IMR-90 (cell line): Measurements from ENCODE around the gene CCDC150. TPM values are rescaled to one million over a fixed set of nuclear protein-coding genes. Genes with fewer than 3 reads are reported as not detected.

Experiments
- ATAC-seq: fragments of 200-7000 bp; cut with Tn5 transposase; 2 replicates; pipeline ENCODE4 v1.9.1; 2020; ENCODE audit warnings: low read depth, mild to moderate bottlenecking, moderate library complexity
- BruUV-seq: library from RNA; stranded (reverse); fragments of 400-500 nt; replicated peaks from 2 replicates; lab custom pipeline; 2021; lab: Mats Ljungman, UMichigan
- CTCF ChIA-PET: fragments of 300-600 bp; formaldehyde crosslinking; extraction: SDS; loops from one replicate; lab custom pipeline; 2021; ENCODE audit warnings: antibody characterized with exemption; lab: Yijun Ruan, JAX
- POLR2A ChIA-PET: fragments of 300-600 bp; sonication (Branson Sonifier 250); formaldehyde crosslinking; loops from one replicate; lab custom pipeline; 2022; ENCODE audit warnings: antibody characterized with exemption; ENCODE audit not compliant: unreplicated experiment; lab: Charles Lee
- DNase-seq: peaks from one replicate; pipeline ENCODE4 v3.0.0; 2013
- H2AFZ ChIP-seq: replicated peaks from 2 replicates; pipeline ENCODE3; 2013; ENCODE audit warnings: low read length, mild to moderate bottlenecking; ENCODE audit not compliant: poor library complexity
- H2AK5ac ChIP-seq: 2 replicates; pipeline ENCODE4 v1.6.1; 2013; ENCODE audit warnings: low read depth, low read length, inconsistent platforms
- H2AK9ac ChIP-seq: replicated peaks from 2 replicates; pipeline ENCODE3; 2013; ENCODE audit warnings: mild to moderate bottlenecking, low read depth, low read length, moderate library complexity; ENCODE audit not compliant: poor library complexity
- H2BK120ac ChIP-seq: 2 replicates; pipeline ENCODE4 v1.6.1; 2013; ENCODE audit warnings: low read depth, low read length, inconsistent platforms
- H2BK15ac ChIP-seq: 3 replicates; pipeline ENCODE4 v1.6.1; 2013; ENCODE audit warnings: low read depth, low read length, inconsistent platforms
- H2BK20ac ChIP-seq: 2 replicates; pipeline ENCODE4 v1.6.1; 2013; ENCODE audit warnings: low read depth, mild to moderate bottlenecking, inconsistent platforms, low read length, moderate library complexity
- H2BK5ac ChIP-seq: 2 replicates; pipeline ENCODE4 v1.6.1; 2013; ENCODE audit warnings: mild to moderate bottlenecking, low read depth, low read length, inconsistent platforms; ENCODE audit not compliant: poor library complexity, severe bottlenecking
- H3K14ac ChIP-seq: replicated peaks from 2 replicates; pipeline ENCODE4 v1.6.1; 2013; ENCODE audit warnings: low read depth, low read length, inconsistent platforms
- H3K18ac ChIP-seq: 2 replicates; pipeline ENCODE4 v1.6.1; 2013; ENCODE audit warnings: low read depth, low read length, control low read depth
- H3K23ac ChIP-seq: 2 replicates; pipeline ENCODE4 v1.6.1; 2013; ENCODE audit warnings: low read depth, low read length, inconsistent platforms
- H3K27ac ChIP-seq: 2 replicates; pipeline ENCODE4 v1.5.1; 2013; ENCODE audit warnings: mild to moderate bottlenecking, control low read depth, low read length; ENCODE audit not compliant: insufficient read depth
- H3K27me3 ChIP-seq: 2 replicates; pipeline ENCODE4 v1.6.1; 2013; ENCODE audit warnings: low read length; ENCODE audit not compliant: control insufficient read depth, insufficient read depth
- H3K36me3 ChIP-seq: 2 replicates; pipeline ENCODE4 v1.6.1; 2013; ENCODE audit warnings: low read length, mixed read lengths; ENCODE audit not compliant: control insufficient read depth, insufficient read depth
- H3K4ac ChIP-seq: 2 replicates; pipeline ENCODE4 v1.6.1; 2013; ENCODE audit warnings: low read depth, low read length, inconsistent platforms
- H3K4me1 ChIP-seq: 2 replicates; pipeline ENCODE4 v1.6.1; 2013; ENCODE audit warnings: low read length, mixed read lengths; ENCODE audit not compliant: control insufficient read depth, insufficient read depth
- H3K4me2 ChIP-seq: 2 replicates; pipeline ENCODE4 v1.6.1; 2013; ENCODE audit warnings: low read depth, mild to moderate bottlenecking, control low read depth, low read length, moderate library complexity
- H3K4me3 ChIP-seq: 2 replicates; pipeline ENCODE4 v1.5.1; 2013; ENCODE audit warnings: low read depth, mild to moderate bottlenecking, control low read depth, low read length, moderate library complexity; ENCODE audit not compliant: insufficient read depth
- H3K56ac ChIP-seq: 2 replicates; pipeline ENCODE4 v1.6.1; 2013; ENCODE audit warnings: low read length, inconsistent platforms; ENCODE audit not compliant: insufficient read depth; ENCODE audit errors: extremely low read depth
- H3K79me1 ChIP-seq, 2 experiments: 2 replicates each; pipeline ENCODE4 v1.6.1; 2013; ENCODE audit warnings: low read length in 2 of 2, inconsistent platforms in 1 of 2, low read depth in 1 of 2
- H3K9ac ChIP-seq: 2 replicates; pipeline ENCODE4 v1.6.1; 2013; ENCODE audit warnings: low read depth, low read length, control low read depth
- H3K9me1 ChIP-seq: 2 replicates; pipeline ENCODE4 v1.6.1; 2013; ENCODE audit warnings: low read length, inconsistent platforms; ENCODE audit not compliant: insufficient read depth
- H3K9me3 ChIP-seq: 2 replicates; pipeline ENCODE4 v1.6.1; 2013; ENCODE audit warnings: low read length; ENCODE audit not compliant: control insufficient read depth, insufficient read depth
- H4K20me1 ChIP-seq: 2 replicates; pipeline ENCODE4 v1.6.1; 2013; ENCODE audit warnings: low read length, inconsistent platforms; ENCODE audit not compliant: insufficient read depth
- H4K5ac ChIP-seq: 2 replicates; pipeline ENCODE4 v1.6.1; 2013; ENCODE audit warnings: mild to moderate bottlenecking, low read depth, low read length, control low read depth
- H4K8ac ChIP-seq, 2 experiments: 2 replicates each; pipeline ENCODE4 v1.6.1; 2013; ENCODE audit warnings: low read depth in 2 of 2, low read length in 2 of 2, control low read depth in 1 of 2, inconsistent platforms in 1 of 2
- H4K91ac ChIP-seq: 2 replicates; pipeline ENCODE4 v1.6.1; 2013; ENCODE audit warnings: low read depth, low read length, inconsistent platforms; ENCODE audit not compliant: insufficient read depth
- ELK1 ChIP-seq: fragments of 150-350 bp; IDR thresholded peaks from 2 replicates; pipeline ENCODE4 v1.6.1; 2016; ENCODE audit warnings: low read depth, mild to moderate bottlenecking, low read length, moderate library complexity, borderline replicate concordance
- RAD21 ChIP-seq: IDR thresholded peaks from 2 replicates; pipeline ENCODE4 v1.6.1; 2012; ENCODE audit warnings: low read length, improper control_type of control experiment
- SMC3 ChIP-seq: fragments of 150-350 bp; IDR thresholded peaks from 2 replicates; pipeline ENCODE4 v1.6.1; 2016; ENCODE audit warnings: low read depth, mild to moderate bottlenecking, antibody characterized with exemption, low read length, moderate library complexity
- WGBS, 2 experiments: methylation state at CpG; one replicate each; pipeline versions ENCODE4 v1.1.5 to v1.1.7; 2013; ENCODE audit warnings: missing lambda C conversion rate in 2 of 2; ENCODE audit not compliant: insufficient read length in 1 of 2; ENCODE audit errors: extremely low coverage in 2 of 2; 5-methylcytosine and 5-hydroxymethylcytosine counted together
- dilution Hi-C: fragments of 300-500 bp; cut with HindIII; formaldehyde crosslinking; loops from one replicate; pipeline ENCODE4 v1.14.3; 2018; ENCODE audit warnings: low sequenced_read_pairs; ENCODE audit not compliant: unreplicated experiment
- in situ Hi-C: fragments of 300-500 bp; cut with MboI; formaldehyde crosslinking; loops from 3 replicates; pipeline ENCODE4 v1.14.3; 2019; ENCODE audit warnings: low sequenced_read_pairs, inconsistent platforms, mixed read lengths
- intact Hi-C: fragments of 100-400 bp; cut with micrococcal nuclease; formaldehyde crosslinking; loops from 2 replicates; pipeline ENCODE4 v1.10.0; 2022
- polyA plus RNA-seq, 3 experiments: library from polyadenylated mRNA; depleted of rRNA; stranded (reverse); fragments of >200 nt; gene quantifications; 2 replicates each; pipeline ENCODE4 v1.2.3, GENCODE V29; 2012; ENCODE audit warnings: low replicate concordance in 1 of 3
- total RNA-seq: library from RNA; depleted of rRNA; stranded (reverse); fragments of >200 nt; gene quantifications from 2 replicates; pipeline ENCODE4 v1.2.3, GENCODE V29; 2012
- TF ChIP-seq, protein P1 (sequence below): conservative IDR thresholded peaks from 2 replicates; pipeline ENCODE4 v1.5.1; 2012; ENCODE audit warnings: mild to moderate bottlenecking, low read depth, low read length, improper control_type of control experiment

The CCDC150 gene
- total and polyA plus RNA-seq, 2 of the 4 experiments (the other 2 are of a cell fraction) = 3.8 to 4.3 TPM

DNA sequence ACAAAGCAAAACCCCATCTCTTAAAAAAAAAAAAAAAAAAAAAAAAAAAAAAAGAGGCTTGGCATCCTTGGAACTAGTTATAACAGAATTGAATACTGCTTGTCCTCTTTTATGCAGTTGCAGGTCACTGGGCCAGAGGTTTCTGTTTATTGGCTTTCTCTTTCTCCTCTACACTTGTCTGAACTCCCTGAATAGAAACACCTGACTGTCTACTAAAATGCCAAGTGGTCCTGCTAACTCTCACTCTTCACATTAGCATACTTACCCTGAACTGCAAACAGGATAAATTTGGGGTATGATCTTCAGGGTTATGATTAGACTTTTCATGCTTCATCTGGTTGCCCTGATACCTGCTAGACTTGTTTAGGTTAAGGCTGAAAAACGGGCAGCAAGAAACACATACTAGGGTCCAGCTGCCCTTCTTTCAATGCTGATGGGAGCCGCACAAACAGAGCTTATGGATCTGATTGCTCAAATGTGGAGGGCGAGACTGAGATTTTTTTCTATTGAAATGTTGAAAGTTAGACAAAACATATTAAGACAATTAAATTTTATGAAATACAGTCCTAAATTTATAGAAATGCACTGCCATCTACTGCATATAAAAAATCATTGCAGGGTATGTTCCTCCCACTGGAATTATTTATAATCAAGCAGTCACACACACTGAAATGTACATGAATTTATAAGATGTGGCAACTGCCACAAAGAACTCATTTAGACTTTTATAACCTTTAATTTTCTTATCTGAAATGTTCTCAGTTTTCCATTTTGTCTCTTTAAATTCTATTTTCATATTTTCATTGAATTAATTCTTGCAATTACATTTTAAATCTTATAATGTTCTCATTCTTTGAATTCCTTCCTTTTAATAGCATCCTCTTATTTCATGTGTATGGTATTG is 119.2 kb downstream of the CCDC150 start:
- in situ Hi-C loops (loop anchor here (10.0 kb wide), 2 partner anchors 464 to 684 kb away; no protein-coding TSS in a partner anchor), dilution Hi-C loops (no loop called here), intact Hi-C loops (loop anchor here (2.0 to 5.0 kb wide), 5 partner anchors 166 to 680 kb away; partner anchors contain the start of gene HECW2)
- Histone ChIP-seq H2BK120ac (no peak overlapping the region), H3K27ac (no peak overlapping the region), H2BK20ac (no peak overlapping the region), H3K9me1 (no peaks in the 10 kb centered on the region), H2AK5ac (no peak overlapping the region), H3K4ac (no peak overlapping the region), H3K9ac (no peak overlapping the region), H4K5ac (no peak overlapping the region), H4K8ac (no peak overlapping the region), H3K36me3 (no peaks in the 10 kb centered on the region; the same call in 1 of the 2 replicates), H4K20me1 (no peaks in the 10 kb centered on the region), H3K4me1 (no peaks in the 10 kb centered on the region), H3K18ac (no peak overlapping the region), H2BK5ac (no peak overlapping the region), H3K23ac (no peak overlapping the region), H2AFZ (no peak overlapping the region), H3K14ac (no peak overlapping the region), H3K56ac (no peak overlapping the region), H2BK15ac (no peak overlapping the region), H3K79me1 (no peaks in the 10 kb centered on the region), H3K27me3 (no peaks in the 10 kb centered on the region), H2AK9ac (no peak overlapping the region), H4K91ac (no peak overlapping the region), H3K4me2 (no peak overlapping the region), H3K9me3 (no peaks in the 10 kb centered on the region), H3K4me3 (no peak overlapping the region)
- ChIA-PET CTCF (interaction anchor here (0.6 to 0.8 kb wide), 2 partner anchors 224 to 618 kb away, joined by 3 read pairs; no protein-coding TSS in a partner anchor), POLR2A (no interaction called here)
- TF ChIP-seq RAD21 (peak; percentile 58), SMC3 (peak; percentile 57; the same call in 1 of the 2 replicates), ELK1 (no peak)
- TF ChIP-seq, protein P1, sequence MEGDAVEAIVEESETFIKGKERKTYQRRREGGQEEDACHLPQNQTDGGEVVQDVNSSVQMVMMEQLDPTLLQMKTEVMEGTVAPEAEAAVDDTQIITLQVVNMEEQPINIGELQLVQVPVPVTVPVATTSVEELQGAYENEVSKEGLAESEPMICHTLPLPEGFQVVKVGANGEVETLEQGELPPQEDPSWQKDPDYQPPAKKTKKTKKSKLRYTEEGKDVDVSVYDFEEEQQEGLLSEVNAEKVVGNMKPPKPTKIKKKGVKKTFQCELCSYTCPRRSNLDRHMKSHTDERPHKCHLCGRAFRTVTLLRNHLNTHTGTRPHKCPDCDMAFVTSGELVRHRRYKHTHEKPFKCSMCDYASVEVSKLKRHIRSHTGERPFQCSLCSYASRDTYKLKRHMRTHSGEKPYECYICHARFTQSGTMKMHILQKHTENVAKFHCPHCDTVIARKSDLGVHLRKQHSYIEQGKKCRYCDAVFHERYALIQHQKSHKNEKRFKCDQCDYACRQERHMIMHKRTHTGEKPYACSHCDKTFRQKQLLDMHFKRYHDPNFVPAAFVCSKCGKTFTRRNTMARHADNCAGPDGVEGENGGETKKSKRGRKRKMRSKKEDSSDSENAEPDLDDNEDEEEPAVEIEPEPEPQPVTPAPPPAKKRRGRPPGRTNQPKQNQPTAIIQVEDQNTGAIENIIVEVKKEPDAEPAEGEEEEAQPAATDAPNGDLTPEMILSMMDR = peak; percentile 66
- no TSS peak for BruUV-seq
- DNase-seq (peak; percentile 46), ATAC-seq (peak; percentile 85)
- no CpG with 5 or more reads among the region's 3 CpGs for WGBS, 2 experiments
